WTC11 (cell line): ENCODE measurements around the gene ALK.

Experiments used
- CREM ChIP-seq: sonication (generic); formaldehyde crosslinking; IDR thresholded peaks from 2 replicates; pipeline ENCODE4 v1.8.1; 2022; ENCODE audit warnings: mild to moderate bottlenecking, missing genetic modification reagents, moderate library complexity
- ELF4 ChIP-seq: sonication (generic); formaldehyde crosslinking; IDR thresholded peaks from 2 replicates; pipeline ENCODE4 v1.8.1; 2022; ENCODE audit warnings: low read depth, mild to moderate bottlenecking, moderate library complexity, missing genetic modification reagents
- EMX1 ChIP-seq: fragments of 250-450 bp; sonication (Bioruptor Pico); IDR thresholded peaks from 2 replicates; pipeline ENCODE4 v1.8.0; 2021; ENCODE audit warnings: mild to moderate bottlenecking
- JUN ChIP-seq: sonication (generic); formaldehyde crosslinking; IDR thresholded peaks from 2 replicates; pipeline ENCODE4 v1.8.0; 2023; ENCODE audit warnings: mild to moderate bottlenecking, missing genetic modification reagents
- MXD4 ChIP-seq: fragments of 250-450 bp; sonication (Bioruptor Pico); IDR thresholded peaks from 2 replicates; pipeline ENCODE4 v1.8.0; 2021; ENCODE audit warnings: mild to moderate bottlenecking, moderate library complexity, borderline replicate concordance
- NFYB ChIP-seq: sonication (generic); formaldehyde crosslinking; conservative IDR thresholded peaks from 2 replicates; pipeline ENCODE4 v1.8.0; 2022; ENCODE audit warnings: low read depth, missing genetic modification reagents
- SP1 ChIP-seq: sonication (generic); formaldehyde crosslinking; conservative IDR thresholded peaks from 2 replicates; pipeline ENCODE4 v1.8.1; 2022; ENCODE audit warnings: missing genetic modification reagents
- ZNF317 ChIP-seq: sonication (generic); formaldehyde crosslinking; IDR thresholded peaks from 2 replicates; pipeline ENCODE4 v1.8.1; 2023; ENCODE audit warnings: low read depth, mild to moderate bottlenecking, moderate library complexity, missing genetic modification reagents, borderline replicate concordance
- TF ChIP-seq, protein P1 (sequence below): fragments of 200-600 bp; IDR thresholded peaks from 2 replicates; pipeline ENCODE4 v1.8.0; 2022; ENCODE audit warnings: antibody characterized with exemption
- TF ChIP-seq, protein P2 (sequence below): sonication (generic); formaldehyde crosslinking; IDR thresholded peaks from 2 replicates; pipeline ENCODE4 v1.8.0; 2022; ENCODE audit warnings: missing genetic modification reagents
- TF ChIP-seq, protein P3 (sequence below): sonication (generic); formaldehyde crosslinking; IDR thresholded peaks from 2 replicates; pipeline ENCODE4 v1.8.0; 2022; ENCODE audit warnings: mild to moderate bottlenecking, missing genetic modification reagents

DNA sequence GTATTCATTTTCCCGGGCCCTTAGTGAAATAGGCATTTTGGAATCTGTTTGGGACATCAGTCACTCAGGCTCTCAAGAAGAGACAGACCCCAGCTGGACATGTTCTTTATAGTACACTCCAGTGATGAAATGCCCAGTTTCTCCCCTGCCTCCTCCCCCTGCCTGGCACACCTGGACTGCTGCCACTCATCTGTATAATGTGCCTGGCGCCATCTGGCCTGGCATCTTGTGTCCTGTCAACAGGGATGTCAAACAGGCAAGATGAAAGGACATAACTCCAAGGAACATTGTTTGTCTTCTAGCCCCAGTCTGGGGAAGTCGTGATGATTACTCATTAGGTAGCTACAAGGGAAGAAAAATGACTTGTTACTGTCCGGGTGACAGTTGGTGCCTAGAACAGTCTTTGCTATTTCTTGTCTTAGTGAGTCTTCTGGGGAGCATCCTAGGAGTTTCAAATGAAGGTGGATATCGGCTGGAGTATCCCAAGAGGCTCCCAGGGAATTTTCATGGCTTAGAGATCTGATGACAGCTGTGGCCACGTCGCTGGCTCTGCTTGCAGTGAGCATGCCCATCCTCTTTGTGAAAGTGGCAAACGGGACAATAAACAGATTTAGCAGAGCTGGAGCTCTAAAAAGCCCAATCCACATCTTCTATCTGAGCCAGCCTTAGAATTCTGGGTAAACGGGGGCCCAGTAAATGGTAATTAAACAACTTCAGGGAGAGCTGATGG, 153.6 kb downstream of the ALK start:
- TF ChIP-seq, protein P1, sequence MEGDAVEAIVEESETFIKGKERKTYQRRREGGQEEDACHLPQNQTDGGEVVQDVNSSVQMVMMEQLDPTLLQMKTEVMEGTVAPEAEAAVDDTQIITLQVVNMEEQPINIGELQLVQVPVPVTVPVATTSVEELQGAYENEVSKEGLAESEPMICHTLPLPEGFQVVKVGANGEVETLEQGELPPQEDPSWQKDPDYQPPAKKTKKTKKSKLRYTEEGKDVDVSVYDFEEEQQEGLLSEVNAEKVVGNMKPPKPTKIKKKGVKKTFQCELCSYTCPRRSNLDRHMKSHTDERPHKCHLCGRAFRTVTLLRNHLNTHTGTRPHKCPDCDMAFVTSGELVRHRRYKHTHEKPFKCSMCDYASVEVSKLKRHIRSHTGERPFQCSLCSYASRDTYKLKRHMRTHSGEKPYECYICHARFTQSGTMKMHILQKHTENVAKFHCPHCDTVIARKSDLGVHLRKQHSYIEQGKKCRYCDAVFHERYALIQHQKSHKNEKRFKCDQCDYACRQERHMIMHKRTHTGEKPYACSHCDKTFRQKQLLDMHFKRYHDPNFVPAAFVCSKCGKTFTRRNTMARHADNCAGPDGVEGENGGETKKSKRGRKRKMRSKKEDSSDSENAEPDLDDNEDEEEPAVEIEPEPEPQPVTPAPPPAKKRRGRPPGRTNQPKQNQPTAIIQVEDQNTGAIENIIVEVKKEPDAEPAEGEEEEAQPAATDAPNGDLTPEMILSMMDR = no peak
- TF ChIP-seq MXD4 (CRISPR knock-in tag) = no peak
- no peak for TF ChIP-seq SP1 (CRISPR knock-in tag)
- TF ChIP-seq JUN (CRISPR knock-in tag) = no peak
- no peak for TF ChIP-seq EMX1 (CRISPR knock-in tag)
- TF ChIP-seq CREM (CRISPR knock-in tag) = no peak
- no peak for TF ChIP-seq NFYB (CRISPR knock-in tag)
- TF ChIP-seq, protein P2, sequence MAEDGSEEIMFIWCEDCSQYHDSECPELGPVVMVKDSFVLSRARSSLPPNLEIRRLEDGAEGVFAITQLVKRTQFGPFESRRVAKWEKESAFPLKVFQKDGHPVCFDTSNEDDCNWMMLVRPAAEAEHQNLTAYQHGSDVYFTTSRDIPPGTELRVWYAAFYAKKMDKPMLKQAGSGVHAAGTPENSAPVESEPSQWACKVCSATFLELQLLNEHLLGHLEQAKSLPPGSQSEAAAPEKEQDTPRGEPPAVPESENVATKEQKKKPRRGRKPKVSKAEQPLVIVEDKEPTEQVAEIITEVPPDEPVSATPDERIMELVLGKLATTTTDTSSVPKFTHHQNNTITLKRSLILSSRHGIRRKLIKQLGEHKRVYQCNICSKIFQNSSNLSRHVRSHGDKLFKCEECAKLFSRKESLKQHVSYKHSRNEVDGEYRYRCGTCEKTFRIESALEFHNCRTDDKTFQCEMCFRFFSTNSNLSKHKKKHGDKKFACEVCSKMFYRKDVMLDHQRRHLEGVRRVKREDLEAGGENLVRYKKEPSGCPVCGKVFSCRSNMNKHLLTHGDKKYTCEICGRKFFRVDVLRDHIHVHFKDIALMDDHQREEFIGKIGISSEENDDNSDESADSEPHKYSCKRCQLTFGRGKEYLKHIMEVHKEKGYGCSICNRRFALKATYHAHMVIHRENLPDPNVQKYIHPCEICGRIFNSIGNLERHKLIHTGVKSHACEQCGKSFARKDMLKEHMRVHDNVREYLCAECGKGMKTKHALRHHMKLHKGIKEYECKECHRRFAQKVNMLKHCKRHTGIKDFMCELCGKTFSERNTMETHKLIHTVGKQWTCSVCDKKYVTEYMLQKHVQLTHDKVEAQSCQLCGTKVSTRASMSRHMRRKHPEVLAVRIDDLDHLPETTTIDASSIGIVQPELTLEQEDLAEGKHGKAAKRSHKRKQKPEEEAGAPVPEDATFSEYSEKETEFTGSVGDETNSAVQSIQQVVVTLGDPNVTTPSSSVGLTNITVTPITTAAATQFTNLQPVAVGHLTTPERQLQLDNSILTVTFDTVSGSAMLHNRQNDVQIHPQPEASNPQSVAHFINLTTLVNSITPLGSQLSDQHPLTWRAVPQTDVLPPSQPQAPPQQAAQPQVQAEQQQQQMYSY (CRISPR knock-in tag) = no peak
- no peak for TF ChIP-seq ELF4 (CRISPR knock-in tag)
- TF ChIP-seq, protein P3, sequence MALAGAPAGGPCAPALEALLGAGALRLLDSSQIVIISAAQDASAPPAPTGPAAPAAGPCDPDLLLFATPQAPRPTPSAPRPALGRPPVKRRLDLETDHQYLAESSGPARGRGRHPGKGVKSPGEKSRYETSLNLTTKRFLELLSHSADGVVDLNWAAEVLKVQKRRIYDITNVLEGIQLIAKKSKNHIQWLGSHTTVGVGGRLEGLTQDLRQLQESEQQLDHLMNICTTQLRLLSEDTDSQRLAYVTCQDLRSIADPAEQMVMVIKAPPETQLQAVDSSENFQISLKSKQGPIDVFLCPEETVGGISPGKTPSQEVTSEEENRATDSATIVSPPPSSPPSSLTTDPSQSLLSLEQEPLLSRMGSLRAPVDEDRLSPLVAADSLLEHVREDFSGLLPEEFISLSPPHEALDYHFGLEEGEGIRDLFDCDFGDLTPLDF (CRISPR knock-in tag) = no peak
- no peak for TF ChIP-seq ZNF317 (CRISPR knock-in tag)
